ENCODE data around the gene GFY.
"Not testable (repeated sequence)": the region's sequence is repeated elsewhere in the genome, so short reads cannot be mapped to it uniquely, and the experiment has no call there.

Gene GFY

DNA sequence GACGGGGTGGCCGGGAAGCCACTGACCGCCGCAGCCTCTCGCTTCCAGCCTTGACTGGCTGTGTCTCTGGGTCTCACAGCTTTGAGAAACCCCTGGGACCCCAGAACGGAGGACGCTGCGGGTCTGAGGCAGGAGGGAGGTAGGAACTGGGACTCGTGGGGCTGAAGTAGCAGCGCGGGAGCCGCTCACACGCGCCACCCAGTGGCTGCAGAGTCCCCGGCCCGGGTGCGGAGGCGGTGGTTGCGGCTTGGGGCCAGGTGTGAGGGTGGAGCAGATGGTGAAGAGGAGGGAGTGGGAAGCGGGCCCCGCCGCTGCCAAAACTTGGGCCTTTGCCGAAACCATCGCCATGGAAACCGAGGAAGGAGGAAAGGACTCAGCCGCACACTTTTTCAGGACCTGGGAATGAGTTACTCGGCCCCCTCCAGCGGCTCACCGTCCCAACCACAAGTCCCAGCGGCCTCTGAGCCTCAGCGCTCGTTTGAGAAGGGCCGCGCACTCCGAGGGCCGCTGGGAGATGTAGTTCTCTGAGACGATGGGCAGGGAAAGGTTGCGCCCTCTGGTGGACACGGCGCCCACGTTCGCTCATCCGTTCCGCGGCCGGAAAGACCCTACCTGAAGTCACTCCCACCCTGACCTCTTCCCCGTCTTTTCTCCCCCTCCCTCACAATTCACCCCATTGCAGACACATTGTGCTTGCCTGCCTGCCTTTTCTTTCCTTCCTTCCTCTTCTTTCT lies 18.3 kb downstream of the GFY start:
- Histone ChIP-seq H3K4me3 (ENCODE audit: insufficient read depth, low read depth, low read length, poor library complexity, severe bottlenecking) (peak overlapping the region; percentile 60), H3K9me3 (ENCODE audit: control insufficient read depth, low read length) (no peaks in the 10 kb centered on the region), H3K4me1 (ENCODE audit: control insufficient read depth, insufficient read depth, low read length, poor library complexity, severe bottlenecking) (peaks cover 19% of the 10 kb centered on the region), H3K36me3 (ENCODE audit: control insufficient read depth, insufficient read depth, low read length) (peaks cover 10% of the 10 kb centered on the region), H3K27ac (ENCODE audit: insufficient read depth, low read length, poor library complexity, severe bottlenecking) (peak overlapping the region; percentile 51), H3K27me3 (replicated peaks; ENCODE audit: control insufficient read depth, insufficient read depth, low read length, poor library complexity, severe bottlenecking) (peaks cover 39% of the 10 kb centered on the region)
- DNase-seq: peak; percentile 82 to 88 (median 83)

DNA sequence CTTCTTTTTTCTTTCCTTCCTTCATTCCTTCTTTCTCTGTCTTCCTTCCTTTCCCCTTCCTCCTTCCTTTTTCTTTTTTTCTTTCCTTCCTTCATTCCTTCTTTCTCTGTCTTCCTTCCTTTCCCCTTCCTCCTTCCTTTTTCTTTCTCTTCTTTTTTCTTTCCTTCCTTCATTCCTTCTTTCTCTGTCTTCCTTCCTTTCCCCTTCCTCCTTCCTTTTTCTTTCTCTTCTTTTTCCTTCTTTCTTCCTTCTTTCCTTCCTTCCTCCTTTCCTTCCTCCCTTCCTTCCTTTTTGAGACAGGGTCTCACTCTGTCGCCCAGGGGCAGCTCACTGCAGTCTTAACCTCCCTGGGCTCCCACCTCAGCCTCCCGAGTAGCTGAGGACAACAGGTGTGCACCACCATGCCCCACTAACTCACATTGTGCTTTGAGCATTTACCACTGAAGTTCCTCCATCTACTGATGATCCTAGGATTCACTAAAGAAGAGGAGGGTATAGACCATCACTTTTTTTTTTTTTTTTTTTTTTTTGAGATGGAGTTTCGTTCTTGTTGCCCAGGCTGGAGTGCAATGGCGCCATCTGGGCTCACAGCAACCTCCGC lies 19.0 kb downstream of the GFY start:
- not testable (repeated sequence) for H3K4me3 ChIP-seq (ENCODE audit: insufficient read depth, low read depth, low read length, poor library complexity, severe bottlenecking)

DNA sequence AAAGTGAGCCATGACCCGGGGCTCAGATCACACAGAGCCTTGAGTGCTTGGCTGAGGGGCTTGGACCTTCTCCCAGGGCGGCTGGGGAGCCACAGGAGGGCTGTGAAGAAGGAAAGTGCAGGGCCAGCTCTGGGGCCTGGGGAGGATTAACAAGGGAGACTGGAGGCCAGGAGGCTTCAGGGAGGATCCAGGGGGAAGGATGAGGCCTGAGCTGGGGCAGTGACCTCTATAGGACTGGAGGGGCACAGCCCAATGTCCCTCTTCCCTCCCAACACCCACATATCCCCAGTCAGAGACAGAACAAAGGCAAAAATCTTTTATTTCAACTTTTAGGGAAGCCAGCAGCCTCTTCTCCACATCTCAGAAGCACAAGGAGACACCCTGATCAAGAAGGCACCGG lies 20.8 kb downstream of the GFY start:
- H3K4me1 ChIP-seq (ENCODE audit: control insufficient read depth, insufficient read depth, low read length, poor library complexity, severe bottlenecking): peaks cover 24% of the 10 kb centered on the region
- peaks cover 14% of the 10 kb centered on the region for H3K27me3 ChIP-seq (replicated peaks; ENCODE audit: control insufficient read depth, insufficient read depth, low read length, poor library complexity, severe bottlenecking)
- H3K9me3 ChIP-seq (ENCODE audit: control insufficient read depth, low read length): no peaks in the 10 kb centered on the region
- no peak overlapping the region for H3K4me3 ChIP-seq (ENCODE audit: insufficient read depth, low read depth, low read length, poor library complexity, severe bottlenecking)
- no peak overlapping the region for H3K27ac ChIP-seq (ENCODE audit: insufficient read depth, low read length, poor library complexity, severe bottlenecking)
- H3K36me3 ChIP-seq (ENCODE audit: control insufficient read depth, insufficient read depth, low read length): peaks cover 15% of the 10 kb centered on the region
- no peak for DNase-seq

More for the DNA sequence above, 19.0 kb downstream of the GFY start:
- Histone ChIP-seq H3K36me3 (ENCODE audit: control insufficient read depth, insufficient read depth, low read length) (peaks cover 13% of the 10 kb centered on the region), H3K4me1 (ENCODE audit: control insufficient read depth, insufficient read depth, low read length, poor library complexity, severe bottlenecking) (peaks cover 19% of the 10 kb centered on the region), H3K27me3 (replicated peaks; ENCODE audit: control insufficient read depth, insufficient read depth, low read length, poor library complexity, severe bottlenecking) (peaks cover 32% of the 10 kb centered on the region)
- not testable (repeated sequence) for H3K9me3 ChIP-seq (ENCODE audit: control insufficient read depth, low read length); DNase-seq; H3K27ac ChIP-seq (ENCODE audit: insufficient read depth, low read length, poor library complexity, severe bottlenecking)

DNA sequence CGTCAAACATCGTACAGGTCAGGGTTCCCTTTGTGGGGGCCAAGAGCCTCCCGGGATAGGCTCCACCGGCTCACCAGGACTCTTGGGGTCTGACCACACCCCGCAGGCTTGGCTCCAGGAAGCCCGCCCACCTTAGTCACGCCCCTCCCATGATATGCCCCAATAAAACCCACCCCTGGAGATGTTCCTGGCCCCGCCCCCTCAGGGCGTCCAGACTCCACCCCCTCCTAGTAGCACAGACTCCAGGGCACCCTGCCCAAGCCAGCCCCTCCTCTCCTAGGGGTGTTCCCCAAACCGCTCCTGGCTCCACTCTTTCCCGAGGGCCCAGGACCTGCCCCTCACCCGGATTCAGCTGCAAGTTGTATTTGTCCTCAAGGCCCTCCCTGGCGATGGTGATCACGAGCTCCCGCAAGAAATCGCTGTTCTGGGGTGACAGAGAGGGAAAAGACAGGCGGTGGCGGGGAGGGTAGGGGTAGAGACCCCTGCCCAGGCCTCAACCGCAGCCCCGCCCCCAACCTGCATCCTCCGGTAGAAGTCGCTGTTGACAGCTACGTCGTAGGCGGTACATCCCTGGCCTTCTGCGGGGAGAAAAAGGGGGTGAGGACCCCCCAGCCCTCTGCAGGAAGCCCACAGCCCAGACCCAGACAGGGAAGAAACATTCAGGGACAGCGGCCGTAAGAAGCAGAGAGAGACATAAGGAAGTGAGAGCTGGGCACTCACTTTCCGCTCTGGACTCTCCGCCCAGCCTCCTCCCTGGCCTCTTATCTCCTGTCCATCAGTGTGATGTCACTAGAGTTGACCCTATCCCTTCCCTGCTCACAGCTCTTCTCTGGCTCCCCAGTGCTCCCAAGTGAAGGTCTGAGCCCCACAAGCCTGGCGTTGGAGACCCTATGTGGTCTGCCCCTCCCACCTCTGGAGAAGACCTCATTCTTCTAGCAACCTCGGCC lies 22.6 kb downstream of the GFY start:
- H3K4me1 ChIP-seq (ENCODE audit: control insufficient read depth, insufficient read depth, low read length, poor library complexity, severe bottlenecking): peaks cover 15% of the 10 kb centered on the region
- no peaks in the 10 kb centered on the region for H3K27me3 ChIP-seq (replicated peaks; ENCODE audit: control insufficient read depth, insufficient read depth, low read length, poor library complexity, severe bottlenecking)
- no peaks in the 10 kb centered on the region for H3K9me3 ChIP-seq (ENCODE audit: control insufficient read depth, low read length)
- H3K27ac ChIP-seq (ENCODE audit: insufficient read depth, low read length, poor library complexity, severe bottlenecking): no peak overlapping the region
- H3K4me3 ChIP-seq (ENCODE audit: insufficient read depth, low read depth, low read length, poor library complexity, severe bottlenecking): no peak overlapping the region
- DNase-seq: no peak
- H3K36me3 ChIP-seq (ENCODE audit: control insufficient read depth, insufficient read depth, low read length): peaks cover 15% of the 10 kb centered on the region

DNA sequence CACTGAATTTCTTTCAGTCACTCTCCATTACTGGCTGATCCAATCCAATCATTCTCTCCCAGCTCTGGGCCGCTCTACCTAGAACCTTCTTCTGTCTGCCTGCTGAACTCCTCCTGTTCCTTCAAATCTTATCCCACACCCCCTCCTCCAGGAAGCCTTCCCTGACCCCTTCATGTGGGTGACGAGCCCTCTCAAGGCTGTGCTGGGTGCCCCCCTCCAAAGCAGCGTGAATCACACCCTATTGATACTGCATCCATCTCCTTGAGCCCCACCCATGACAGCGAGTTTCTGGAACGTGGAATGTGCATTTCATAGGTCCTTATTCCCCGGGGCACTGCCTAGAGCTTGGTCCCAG lies 23.2 kb downstream of the GFY start:
- H3K9me3 ChIP-seq (ENCODE audit: control insufficient read depth, low read length): no peaks in the 10 kb centered on the region
- DNase-seq: no peak
- peaks cover 9% of the 10 kb centered on the region for H3K4me1 ChIP-seq (ENCODE audit: control insufficient read depth, insufficient read depth, low read length, poor library complexity, severe bottlenecking)
- no peak overlapping the region for H3K4me3 ChIP-seq (ENCODE audit: insufficient read depth, low read depth, low read length, poor library complexity, severe bottlenecking)
- peaks cover 15% of the 10 kb centered on the region for H3K36me3 ChIP-seq (ENCODE audit: control insufficient read depth, insufficient read depth, low read length)
- H3K27ac ChIP-seq (ENCODE audit: insufficient read depth, low read length, poor library complexity, severe bottlenecking): no peak overlapping the region
- no peaks in the 10 kb centered on the region for H3K27me3 ChIP-seq (replicated peaks; ENCODE audit: control insufficient read depth, insufficient read depth, low read length, poor library complexity, severe bottlenecking)

DNA sequence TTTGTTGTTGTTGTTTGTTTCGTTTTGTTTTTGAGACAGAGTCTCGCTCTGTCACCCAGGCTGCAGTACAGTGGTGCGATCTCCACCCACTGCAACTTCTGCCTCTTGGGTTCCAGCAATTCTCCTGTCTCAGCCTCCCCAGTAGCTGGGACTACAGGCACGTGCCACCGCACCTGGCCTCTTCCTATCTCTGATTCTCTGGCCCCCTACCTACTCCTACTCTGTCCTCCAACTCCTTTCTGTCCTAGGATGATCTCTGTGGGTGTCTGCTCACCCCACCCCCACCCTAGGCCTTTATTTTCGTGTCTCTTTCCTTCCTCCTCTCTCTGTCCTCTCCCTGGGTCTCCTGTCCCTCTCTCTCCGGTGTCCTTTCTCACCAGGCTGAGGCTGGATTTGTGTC lies 25.2 kb downstream of the GFY start:
- Histone ChIP-seq H3K36me3 (ENCODE audit: control insufficient read depth, insufficient read depth, low read length) (peaks cover 15% of the 10 kb centered on the region), H3K4me3 (ENCODE audit: insufficient read depth, low read depth, low read length, poor library complexity, severe bottlenecking) (no peak overlapping the region), H3K4me1 (ENCODE audit: control insufficient read depth, insufficient read depth, low read length, poor library complexity, severe bottlenecking) (peaks cover 18% of the 10 kb centered on the region), H3K9me3 (ENCODE audit: control insufficient read depth, low read length) (no peaks in the 10 kb centered on the region), H3K27me3 (replicated peaks; ENCODE audit: control insufficient read depth, insufficient read depth, low read length, poor library complexity, severe bottlenecking) (no peaks in the 10 kb centered on the region), H3K27ac (ENCODE audit: insufficient read depth, low read length, poor library complexity, severe bottlenecking) (peak overlapping the region; percentile 29)
- DNase-seq: no peak

DNA sequence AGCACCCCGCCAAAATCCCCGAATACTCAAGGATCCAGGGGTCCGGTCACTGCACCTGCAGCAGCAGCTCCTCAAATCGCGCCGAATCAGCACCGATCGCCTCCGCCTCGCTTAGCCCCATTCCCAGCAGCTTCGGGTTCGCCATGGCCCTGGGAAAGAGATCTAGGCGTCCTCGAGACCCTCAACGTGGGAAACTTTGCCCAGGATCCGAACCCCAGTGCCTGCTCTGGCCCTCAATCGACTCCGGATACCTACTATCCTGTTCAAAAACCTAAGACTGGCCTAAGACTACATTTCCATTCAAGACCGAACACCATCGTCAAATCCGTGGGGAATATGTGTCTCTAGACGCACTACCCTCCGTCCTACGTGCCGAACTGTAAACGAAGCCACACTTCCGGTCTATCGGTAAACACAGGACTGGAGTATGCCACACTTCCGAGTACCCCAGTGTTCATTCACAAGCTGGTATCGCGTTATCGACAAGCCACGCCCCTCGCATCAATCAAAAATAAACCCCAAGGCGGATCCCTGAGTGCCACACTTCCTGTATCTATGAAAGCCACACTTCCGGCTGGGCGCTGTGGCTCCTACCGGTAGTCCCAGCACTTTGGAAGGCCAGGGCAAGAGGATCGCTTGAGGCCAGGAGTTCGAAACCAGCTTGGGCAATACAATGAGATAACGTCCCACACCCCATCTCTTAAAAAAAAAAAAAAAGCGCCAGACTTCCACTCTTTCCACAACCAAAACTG lies 26.4 kb downstream of the GFY start, which contains the start of gene PIH1D1:
TSS of gene PIH1D1 (minus strand) at position 385 of the 752 bp plus-strand sequence. CDS start at position 145, 240 bp downstream.
- H3K27me3 ChIP-seq (replicated peaks; ENCODE audit: control insufficient read depth, insufficient read depth, low read length, poor library complexity, severe bottlenecking): no peaks in the 10 kb centered on the region
- peak within 1 kb of the TSS; percentile 96 for H3K27ac ChIP-seq (ENCODE audit: insufficient read depth, low read length, poor library complexity, severe bottlenecking)
- no peaks in the 10 kb centered on the region for H3K9me3 ChIP-seq (ENCODE audit: control insufficient read depth, low read length)
- peaks cover 18% of the 10 kb centered on the region for H3K4me1 ChIP-seq (ENCODE audit: control insufficient read depth, insufficient read depth, low read length, poor library complexity, severe bottlenecking)
- peak; percentile 88 to 93 (median 88) for DNase-seq
- peaks cover 15% of the 10 kb centered on the region for H3K36me3 ChIP-seq (ENCODE audit: control insufficient read depth, insufficient read depth, low read length)
- H3K4me3 ChIP-seq (ENCODE audit: insufficient read depth, low read depth, low read length, poor library complexity, severe bottlenecking): peak within 1 kb of the TSS; percentile 73

DNA sequence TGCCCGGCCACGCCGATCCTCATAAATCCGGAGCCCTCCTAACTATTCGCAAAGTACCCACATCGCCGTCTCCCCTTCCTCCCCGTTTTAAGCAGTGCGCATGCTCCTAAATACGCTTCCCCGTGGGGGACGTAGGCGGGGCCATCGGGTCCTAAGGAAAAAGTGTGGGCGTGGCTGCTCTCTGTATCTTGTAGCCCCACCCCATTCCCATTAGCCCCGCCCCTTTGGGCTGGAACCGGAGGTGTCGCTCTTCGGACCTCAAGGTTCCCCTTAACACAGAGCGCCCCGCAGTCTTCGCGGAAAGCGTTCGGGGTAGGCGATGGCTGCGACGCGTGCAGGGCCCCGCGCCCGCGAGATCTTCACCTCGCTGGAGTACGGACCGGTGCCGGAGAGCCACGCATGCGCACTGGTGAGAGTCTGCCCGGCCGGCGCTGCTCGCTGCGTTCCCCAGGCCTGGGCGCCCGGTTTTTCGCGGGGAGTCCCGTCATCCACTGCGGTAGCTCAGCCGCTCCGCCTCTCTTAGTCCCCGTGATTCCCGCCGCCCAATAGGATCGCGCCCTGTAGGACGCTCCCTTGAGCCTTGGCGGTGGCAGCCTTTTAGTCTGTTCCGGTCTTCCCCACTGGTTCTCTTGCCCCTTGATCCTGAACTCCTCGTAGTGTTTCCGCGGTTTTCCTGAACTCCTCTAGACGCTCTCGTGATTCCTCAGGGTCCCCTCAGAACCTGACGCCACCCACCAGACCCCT lies 28.0 kb downstream of the GFY start, which contains the start of gene ALDH16A1:
TSS of gene ALDH16A1 (plus strand) at position 213 of the 744 bp plus-strand sequence. CDS start at position 320, 107 bp downstream.
- Histone ChIP-seq H3K27ac (ENCODE audit: insufficient read depth, low read length, poor library complexity, severe bottlenecking) (peak within 1 kb of the TSS; percentile 96), H3K9me3 (ENCODE audit: control insufficient read depth, low read length) (no peaks in the 10 kb centered on the region), H3K36me3 (ENCODE audit: control insufficient read depth, insufficient read depth, low read length) (peaks cover 5% of the 10 kb centered on the region), H3K4me1 (ENCODE audit: control insufficient read depth, insufficient read depth, low read length, poor library complexity, severe bottlenecking) (peaks cover 19% of the 10 kb centered on the region), H3K27me3 (replicated peaks; ENCODE audit: control insufficient read depth, insufficient read depth, low read length, poor library complexity, severe bottlenecking) (no peaks in the 10 kb centered on the region), H3K4me3 (ENCODE audit: insufficient read depth, low read depth, low read length, poor library complexity, severe bottlenecking) (peak within 1 kb of the TSS; percentile 60)
- peak; percentile 95 to 98 (median 96) for DNase-seq

DNA sequence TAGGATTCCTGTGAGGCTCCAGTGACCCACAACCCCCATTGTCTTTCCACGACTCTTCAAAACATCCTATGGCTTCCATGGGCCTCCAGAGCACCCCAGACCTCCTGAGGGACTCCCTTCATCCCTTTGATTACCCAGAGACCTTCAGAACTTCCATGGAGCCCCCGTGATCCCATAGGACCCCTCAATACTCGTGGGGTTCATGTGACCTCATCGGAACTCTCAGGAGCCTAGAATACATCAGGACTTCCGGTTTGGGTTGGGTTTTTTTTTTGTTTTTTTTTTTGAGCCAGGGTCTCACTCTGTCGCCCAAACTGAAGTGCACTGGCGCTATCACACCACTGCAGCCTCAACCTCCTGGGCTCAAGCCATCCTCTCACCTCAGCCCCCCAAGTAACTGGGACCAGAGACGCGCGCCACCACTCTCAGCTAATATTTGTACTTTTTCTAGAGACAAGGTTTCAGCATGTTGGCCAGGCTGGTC lies 28.6 kb downstream of the GFY start:
- Histone ChIP-seq H3K4me3 (ENCODE audit: insufficient read depth, low read depth, low read length, poor library complexity, severe bottlenecking) (peak overlapping the region; percentile 60), H3K27me3 (replicated peaks; ENCODE audit: control insufficient read depth, insufficient read depth, low read length, poor library complexity, severe bottlenecking) (no peaks in the 10 kb centered on the region), H3K9me3 (ENCODE audit: control insufficient read depth, low read length) (no peaks in the 10 kb centered on the region), H3K36me3 (ENCODE audit: control insufficient read depth, insufficient read depth, low read length) (peaks cover 5% of the 10 kb centered on the region), H3K27ac (ENCODE audit: insufficient read depth, low read length, poor library complexity, severe bottlenecking) (peak overlapping the region; percentile 96), H3K4me1 (ENCODE audit: control insufficient read depth, insufficient read depth, low read length, poor library complexity, severe bottlenecking) (peaks cover 23% of the 10 kb centered on the region)
- no peak for DNase-seq
